Esophagus squamous epithelium (tissue), 5 donors: ENCODE results near the gene EIF4E. TPM values are rescaled to one million over a fixed set of nuclear protein-coding genes. Genes with fewer than 3 reads are reported as not detected.

Source experiments
- DNase-seq: peaks from one replicate; lab custom pipeline; 2025; lab: John Stamatoyannopoulos, UW
- H3K27ac ChIP-seq, 4 donors: fragments of 200-600 bp; sonication (generic); one replicate each; pipeline ENCODE4 v1.5.1; 2016 to 2019; ENCODE audit warnings: mild to moderate bottlenecking in 1 of 4
- H3K27me3 ChIP-seq, 4 donors: fragments of 200-600 bp; sonication (generic); 1 replicate in 3 of 4; 2 replicates in 1 of 4; pipeline versions ENCODE4 v1.5.1 to v1.6.0; 2017 to 2021; ENCODE audit warnings: antibody characterized with exemption in 1 of 4
- H3K36me3 ChIP-seq, 3 donors: fragments of 200-600 bp; sonication (generic); one replicate each; pipeline ENCODE4 v1.5.1; 2016 to 2019
- H3K4me1 ChIP-seq, 3 donors: fragments of 200-600 bp; sonication (generic); one replicate each; pipeline ENCODE4 v1.5.1; 2017 to 2019
- H3K4me3 ChIP-seq, 4 donors: fragments of 200-600 bp; sonication (generic); 1 replicate in 3 of 4; 2 replicates in 1 of 4; pipeline ENCODE4 v1.5.1; 2016 to 2019; ENCODE audit warnings: mild to moderate bottlenecking in 2 of 4, moderate library complexity in 1 of 4
- H3K9me3 ChIP-seq, 3 donors: fragments of 200-600 bp; sonication (generic); one replicate each; pipeline ENCODE4 v1.5.1; 2016 to 2019
- POLR2A ChIP-seq, 4 donors: fragments of 450-650 bp; IDR thresholded peaks; one replicate each; pipeline ENCODE4 v1.6.1; 2017; ENCODE audit warnings: antibody characterized with exemption in 4 of 4, mild to moderate bottlenecking in 4 of 4, moderate library complexity in 3 of 4
- WGBS, 2 donors: methylation state at CpG; one replicate each; pipeline ENCODE4 v1.1.5; 2018; 5-methylcytosine and 5-hydroxymethylcytosine counted together
- intact Hi-C: fragments of 100-400 bp; cut with DNase I; formaldehyde crosslinking; loops from one replicate; pipeline ENCODE4 v1.15.0; 2022
- total RNA-seq, 4 donors: library from RNA; depleted of rRNA; stranded (reverse); fragments of >200 nt; gene quantifications; one replicate each; pipeline ENCODE4 v1.1.0, GENCODE V29; 2016
- TF ChIP-seq, protein P1 (sequence below), 6 experiments: fragments of 450-650 bp in 4 of 6; fragments of 200-600 bp in 2 of 6; sonication (generic) in 2 of 6; IDR thresholded peaks; one replicate each; pipeline ENCODE4 v1.5.1; 2016 to 2019; ENCODE audit warnings: antibody characterized with exemption in 6 of 6, mild to moderate bottlenecking in 4 of 6, moderate library complexity in 4 of 6
- donor health status: DM: yes; HTN: yes; CAD: no.

EIF4E gene
- 100 to 1,000 TPM in 3 of 4 donors, 10 to 100 TPM in 1; 86.1 to 149 (median 125) TPM for total RNA-seq

DNA sequence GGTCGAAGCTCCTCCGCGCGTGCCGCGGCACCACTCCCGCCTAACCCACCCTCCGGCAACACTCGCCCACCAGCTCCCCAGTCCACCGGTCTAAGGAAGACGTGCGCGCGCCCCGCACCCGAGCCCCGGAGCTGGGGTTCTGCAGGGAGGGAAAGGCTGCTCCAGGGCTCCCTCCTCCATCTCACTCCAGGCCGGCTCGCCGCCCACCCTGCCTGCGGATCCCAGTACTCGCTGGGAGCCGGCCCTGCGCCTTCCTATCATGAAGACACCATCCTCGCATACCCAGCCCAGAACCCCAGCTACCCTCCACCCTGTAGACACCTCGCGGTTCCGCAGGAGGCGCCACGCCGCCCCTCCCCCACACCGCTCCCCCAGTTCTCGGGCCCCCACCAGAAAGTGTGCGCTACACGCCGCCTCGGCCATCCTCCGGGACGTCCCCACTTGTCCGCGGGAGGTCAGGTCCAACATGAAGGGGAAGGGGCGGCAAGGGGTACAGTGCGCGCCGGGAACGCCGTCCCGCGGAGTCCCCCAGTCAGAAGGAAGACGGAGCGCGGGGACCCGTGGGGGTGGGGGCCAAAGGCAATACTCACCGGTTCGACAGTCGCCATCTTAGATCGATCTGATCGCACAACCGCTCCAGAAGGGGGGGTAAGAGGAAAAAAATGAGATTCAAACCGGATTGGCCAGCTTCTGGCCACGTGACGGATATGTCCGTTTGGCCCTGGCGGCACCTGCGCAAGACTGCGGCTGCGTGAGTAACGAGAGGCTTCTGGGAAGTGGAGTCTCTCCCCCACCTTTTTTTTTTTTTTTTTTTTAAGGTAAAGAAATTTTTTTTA, at the start of gene EIF4E:
Gene EIF4E (minus strand): TSS at position 629 of the 836 bp plus-strand sequence. CDS start 21 bp downstream, at position 608.
- intact Hi-C loops: no loop called here
- Histone ChIP-seq H3K4me1 (peaks cover 15 to 42% (median 18%) of the 10 kb centered on the region in 3 donors), H3K4me3 (peak within 1 kb of the TSS; percentile 82 to 100 (median 97)), H3K27ac (peak within 1 kb of the TSS; percentile 96 to 100 (median 97)), H3K27me3 (no peaks in the 10 kb centered on the region), H3K36me3 (peaks cover 0 to 20% (median 0%) of the 10 kb centered on the region in 3 donors), H3K9me3 (no peaks in the 10 kb centered on the region)
- WGBS, 2 donors: 0 to 1% methylated on average over 16 to 30 of the region's 68 CpGs
- DNase-seq: peak; percentile 85
- TF ChIP-seq, protein P1, sequence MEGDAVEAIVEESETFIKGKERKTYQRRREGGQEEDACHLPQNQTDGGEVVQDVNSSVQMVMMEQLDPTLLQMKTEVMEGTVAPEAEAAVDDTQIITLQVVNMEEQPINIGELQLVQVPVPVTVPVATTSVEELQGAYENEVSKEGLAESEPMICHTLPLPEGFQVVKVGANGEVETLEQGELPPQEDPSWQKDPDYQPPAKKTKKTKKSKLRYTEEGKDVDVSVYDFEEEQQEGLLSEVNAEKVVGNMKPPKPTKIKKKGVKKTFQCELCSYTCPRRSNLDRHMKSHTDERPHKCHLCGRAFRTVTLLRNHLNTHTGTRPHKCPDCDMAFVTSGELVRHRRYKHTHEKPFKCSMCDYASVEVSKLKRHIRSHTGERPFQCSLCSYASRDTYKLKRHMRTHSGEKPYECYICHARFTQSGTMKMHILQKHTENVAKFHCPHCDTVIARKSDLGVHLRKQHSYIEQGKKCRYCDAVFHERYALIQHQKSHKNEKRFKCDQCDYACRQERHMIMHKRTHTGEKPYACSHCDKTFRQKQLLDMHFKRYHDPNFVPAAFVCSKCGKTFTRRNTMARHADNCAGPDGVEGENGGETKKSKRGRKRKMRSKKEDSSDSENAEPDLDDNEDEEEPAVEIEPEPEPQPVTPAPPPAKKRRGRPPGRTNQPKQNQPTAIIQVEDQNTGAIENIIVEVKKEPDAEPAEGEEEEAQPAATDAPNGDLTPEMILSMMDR (IDR thresholded peaks at IDR 0.05): peak in 2 of 6 experiments; percentile 12 to 18
- TF ChIP-seq POLR2A (IDR thresholded peaks at IDR 0.05): peak in 2 of 4 donors; percentile 11 to 31

- H3K36me3 ChIP-seq: no peaks in the 10 kb centered on the region
- H3K27me3 ChIP-seq: no peaks in the 10 kb centered on the region
- no peak overlapping the region for H3K27ac ChIP-seq
- DNase-seq: no peak
- H3K4me3 ChIP-seq: no peak overlapping the region
- 66 to 80% methylated on average over 7 of the region's 7 CpGs for WGBS, 2 donors
- no peaks in the 10 kb centered on the region for H3K4me1 ChIP-seq
- intact Hi-C loops: no loop called here
- TF ChIP-seq, protein P1 (IDR thresholded peaks at IDR 0.05): no peak
- TF ChIP-seq POLR2A (IDR thresholded peaks at IDR 0.05): no peak
- H3K9me3 ChIP-seq: no peaks in the 10 kb centered on the region
Measured at GRCh38 chr4:98977557-98977956, 48.6 kb upstream of the EIF4E start.

DNA sequence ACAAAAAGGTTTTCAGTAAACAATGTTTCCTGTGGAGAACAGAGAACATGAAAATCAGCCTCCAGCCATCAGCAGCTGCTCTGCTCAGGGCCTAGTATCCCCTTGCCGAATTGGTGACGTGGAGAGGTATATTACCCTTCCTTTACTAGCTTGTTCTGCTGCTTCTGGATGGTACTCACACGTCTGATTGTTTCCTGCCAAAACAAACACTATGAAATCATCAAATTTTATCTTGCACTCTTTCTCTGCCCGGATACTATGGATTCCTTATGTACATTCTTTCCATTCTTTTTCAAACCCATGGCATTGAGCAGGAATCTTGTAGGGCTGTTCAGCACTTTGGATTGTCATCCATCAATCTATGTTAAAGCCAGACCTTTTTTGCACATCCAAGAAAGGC, 47.8 kb upstream of the EIF4E start:
- TF ChIP-seq, protein P1 (IDR thresholded peaks at IDR 0.05): no peak
- no peak for TF ChIP-seq POLR2A (IDR thresholded peaks at IDR 0.05)
- H3K27me3 ChIP-seq: no peaks in the 10 kb centered on the region
- 38 to 62% methylated on average over 4 of the region's 4 CpGs for WGBS, 2 donors
- H3K27ac ChIP-seq: no peak overlapping the region
- H3K4me3 ChIP-seq: no peak overlapping the region
- no peaks in the 10 kb centered on the region for H3K4me1 ChIP-seq
- intact Hi-C loops: no loop called here
- no peak for DNase-seq
- no peaks in the 10 kb centered on the region for H3K9me3 ChIP-seq
- H3K36me3 ChIP-seq: no peaks in the 10 kb centered on the region

- no peak for TF ChIP-seq POLR2A (IDR thresholded peaks at IDR 0.05)
- TF ChIP-seq, protein P1 (IDR thresholded peaks at IDR 0.05): no peak
- Histone ChIP-seq H3K27me3 (no peaks in the 10 kb centered on the region), H3K9me3 (no peaks in the 10 kb centered on the region), H3K4me3 (no peak overlapping the region), H3K4me1 (peaks cover 0 to 8% (median 0%) of the 10 kb centered on the region in 3 donors), H3K27ac (no peak overlapping the region), H3K36me3 (no peaks in the 10 kb centered on the region)
- 0 to 29% methylated on average over 1 of the region's 1 CpG for WGBS, 2 donors
- intact Hi-C loops: no loop called here
- no peak for DNase-seq
Measured at GRCh38 chr4:98969878-98970785, 41.2 kb upstream of the EIF4E start.
